ENCODE measurements around the gene WDCP. TPM values are rescaled to one million over a fixed set of nuclear protein-coding genes. Genes with fewer than 3 reads are reported as not detected.
"Not testable (repeated sequence)": the region's sequence is repeated elsewhere in the genome, so short reads cannot be mapped to it uniquely, and the experiment has no call there.

Gene WDCP, protein sequence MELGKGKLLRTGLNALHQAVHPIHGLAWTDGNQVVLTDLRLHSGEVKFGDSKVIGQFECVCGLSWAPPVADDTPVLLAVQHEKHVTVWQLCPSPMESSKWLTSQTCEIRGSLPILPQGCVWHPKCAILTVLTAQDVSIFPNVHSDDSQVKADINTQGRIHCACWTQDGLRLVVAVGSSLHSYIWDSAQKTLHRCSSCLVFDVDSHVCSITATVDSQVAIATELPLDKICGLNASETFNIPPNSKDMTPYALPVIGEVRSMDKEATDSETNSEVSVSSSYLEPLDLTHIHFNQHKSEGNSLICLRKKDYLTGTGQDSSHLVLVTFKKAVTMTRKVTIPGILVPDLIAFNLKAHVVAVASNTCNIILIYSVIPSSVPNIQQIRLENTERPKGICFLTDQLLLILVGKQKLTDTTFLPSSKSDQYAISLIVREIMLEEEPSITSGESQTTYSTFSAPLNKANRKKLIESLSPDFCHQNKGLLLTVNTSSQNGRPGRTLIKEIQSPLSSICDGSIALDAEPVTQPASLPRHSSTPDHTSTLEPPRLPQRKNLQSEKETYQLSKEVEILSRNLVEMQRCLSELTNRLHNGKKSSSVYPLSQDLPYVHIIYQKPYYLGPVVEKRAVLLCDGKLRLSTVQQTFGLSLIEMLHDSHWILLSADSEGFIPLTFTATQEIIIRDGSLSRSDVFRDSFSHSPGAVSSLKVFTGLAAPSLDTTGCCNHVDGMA
- total RNA-seq, result 41.8 and 43.9 TPM in 2 replicates
- long read RNA-seq, transcript WDCP-201 (4 exons, 3,817 nt), result major isoform, 47 of 78 reads
- long read RNA-seq, transcript WDCP-202 (3 exons, 3,700 nt), result minor isoform, 6 of 78 reads
- long read RNA-seq, partial matches to known transcripts, result 24 of 78 reads
- long read RNA-seq, other reads (novel, unspliced or antisense), result 1 of 78 reads

DNA sequence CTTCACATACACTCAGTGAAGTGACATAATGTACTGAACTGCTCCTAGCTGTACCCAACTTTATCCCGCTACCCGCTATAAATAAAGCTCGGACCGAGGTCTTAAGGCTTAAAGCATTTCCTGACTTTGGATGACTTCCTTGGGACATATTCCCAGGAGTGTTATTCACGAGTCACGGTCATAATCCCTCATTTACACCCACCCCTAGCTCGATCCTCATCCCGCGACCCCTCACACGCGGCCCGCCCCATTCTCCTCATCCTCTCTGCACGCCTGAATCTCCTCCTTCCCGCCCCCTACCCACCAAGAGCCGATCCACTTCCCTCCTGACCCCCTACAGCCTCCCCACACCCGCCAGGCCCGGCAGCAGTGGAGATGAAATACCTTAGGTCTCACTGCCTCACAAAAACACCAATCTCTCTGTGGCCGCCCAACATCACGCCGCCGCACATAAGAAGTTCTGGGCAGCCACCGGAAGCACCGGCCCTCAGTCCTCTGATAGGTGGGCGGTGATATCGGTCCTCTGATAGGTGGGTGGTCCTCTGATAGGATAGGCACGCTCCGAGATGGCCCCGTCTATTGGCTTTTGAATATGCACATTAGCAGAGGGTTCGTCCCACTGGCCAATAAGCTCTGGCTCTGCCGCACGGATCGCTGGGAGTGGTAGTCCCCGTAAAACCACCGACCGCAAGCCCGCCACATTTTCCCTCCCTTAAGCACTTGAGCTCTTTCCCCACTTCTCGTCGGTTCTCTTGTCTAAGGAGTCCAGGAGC lies at the start of gene WDCP:
Gene WDCP (minus strand): TSS at position 462 of the 773 bp plus-strand sequence. CDS start 7,897 bp downstream, outside the sequence.
- DNase-seq (ENCODE audit: low read depth, low spot score), result peak; percentile 78
- H3K27me3 Mint-ChIP-seq (ENCODE audit: low read depth), result no peaks in the 10 kb centered on the region
- H3K36me3 Mint-ChIP-seq (ENCODE audit: low read depth), result no peaks in the 10 kb centered on the region
- H3K9me3 Mint-ChIP-seq, result no peaks in the 10 kb centered on the region
- peaks cover 26% of the 10 kb centered on the region for H3K4me1 Mint-ChIP-seq
- peak within 1 kb of the TSS; percentile 96 for H3K27ac Mint-ChIP-seq (ENCODE audit: unreplicated experiment)
- no peak within 1 kb of the TSS for H3K4me3 Mint-ChIP-seq
- TF ChIP-seq, protein P1, sequence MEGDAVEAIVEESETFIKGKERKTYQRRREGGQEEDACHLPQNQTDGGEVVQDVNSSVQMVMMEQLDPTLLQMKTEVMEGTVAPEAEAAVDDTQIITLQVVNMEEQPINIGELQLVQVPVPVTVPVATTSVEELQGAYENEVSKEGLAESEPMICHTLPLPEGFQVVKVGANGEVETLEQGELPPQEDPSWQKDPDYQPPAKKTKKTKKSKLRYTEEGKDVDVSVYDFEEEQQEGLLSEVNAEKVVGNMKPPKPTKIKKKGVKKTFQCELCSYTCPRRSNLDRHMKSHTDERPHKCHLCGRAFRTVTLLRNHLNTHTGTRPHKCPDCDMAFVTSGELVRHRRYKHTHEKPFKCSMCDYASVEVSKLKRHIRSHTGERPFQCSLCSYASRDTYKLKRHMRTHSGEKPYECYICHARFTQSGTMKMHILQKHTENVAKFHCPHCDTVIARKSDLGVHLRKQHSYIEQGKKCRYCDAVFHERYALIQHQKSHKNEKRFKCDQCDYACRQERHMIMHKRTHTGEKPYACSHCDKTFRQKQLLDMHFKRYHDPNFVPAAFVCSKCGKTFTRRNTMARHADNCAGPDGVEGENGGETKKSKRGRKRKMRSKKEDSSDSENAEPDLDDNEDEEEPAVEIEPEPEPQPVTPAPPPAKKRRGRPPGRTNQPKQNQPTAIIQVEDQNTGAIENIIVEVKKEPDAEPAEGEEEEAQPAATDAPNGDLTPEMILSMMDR (conservative IDR thresholded peaks at IDR 0.05), result no peak

DNA sequence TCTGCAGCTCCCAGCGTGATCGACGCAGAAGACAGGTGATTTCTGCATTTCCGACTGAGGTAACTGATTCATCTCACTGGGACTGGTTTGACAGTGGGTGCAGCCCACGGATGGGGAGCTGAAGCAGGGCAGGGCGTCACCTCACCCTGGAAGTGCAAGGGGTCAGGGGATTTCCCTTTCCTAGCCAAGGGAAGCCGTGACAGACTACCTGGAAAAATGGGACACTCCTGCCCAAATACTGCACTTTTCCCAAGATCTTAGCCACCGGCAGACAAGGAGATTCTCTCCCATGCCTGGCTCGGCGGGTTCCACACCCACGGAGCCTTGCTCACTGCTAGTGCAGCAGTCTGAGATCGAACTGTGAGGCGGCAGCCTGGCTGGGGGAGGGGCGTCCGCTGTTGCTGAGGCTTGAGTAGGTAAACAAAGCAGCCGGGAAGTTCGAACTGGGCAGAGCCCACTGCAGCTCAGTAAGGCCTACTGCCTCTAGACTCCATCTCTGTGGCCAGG lies 48.0 kb upstream of the WDCP start:
- peaks cover 12% of the 10 kb centered on the region for H3K9me3 Mint-ChIP-seq
- not testable (repeated sequence) for H3K27me3 Mint-ChIP-seq (ENCODE audit: low read depth); H3K4me1 Mint-ChIP-seq; H3K27ac Mint-ChIP-seq (ENCODE audit: unreplicated experiment); DNase-seq (ENCODE audit: low read depth, low spot score); H3K4me3 Mint-ChIP-seq
- H3K36me3 Mint-ChIP-seq (ENCODE audit: low read depth), result peaks cover 38% of the 10 kb centered on the region

DNA sequence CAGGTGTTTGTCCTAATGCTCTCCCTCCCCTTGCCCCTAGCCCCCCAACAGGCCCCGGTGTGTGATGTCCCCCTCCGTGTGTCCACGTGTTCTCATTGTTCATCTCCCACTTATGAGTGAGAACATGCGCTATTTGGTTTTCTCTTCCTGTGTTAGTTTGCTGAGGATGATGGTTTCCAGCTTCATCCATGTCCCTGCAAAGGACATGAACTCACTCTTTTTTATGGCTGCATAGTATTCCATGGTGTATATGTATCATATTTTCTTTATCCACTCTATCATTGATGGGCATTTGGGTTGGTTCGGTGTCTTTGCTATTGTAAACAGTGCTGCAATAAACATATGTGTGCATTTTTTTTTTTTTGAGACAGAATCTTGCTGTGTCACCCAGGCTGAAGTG lies 46.1 kb upstream of the WDCP start:
- H3K9me3 Mint-ChIP-seq; H3K27ac Mint-ChIP-seq (ENCODE audit: unreplicated experiment); DNase-seq (ENCODE audit: low read depth, low spot score); H3K27me3 Mint-ChIP-seq (ENCODE audit: low read depth); H3K4me3 Mint-ChIP-seq; H3K4me1 Mint-ChIP-seq: not testable (repeated sequence)
- peaks cover 28% of the 10 kb centered on the region for H3K36me3 Mint-ChIP-seq (ENCODE audit: low read depth)

DNA sequence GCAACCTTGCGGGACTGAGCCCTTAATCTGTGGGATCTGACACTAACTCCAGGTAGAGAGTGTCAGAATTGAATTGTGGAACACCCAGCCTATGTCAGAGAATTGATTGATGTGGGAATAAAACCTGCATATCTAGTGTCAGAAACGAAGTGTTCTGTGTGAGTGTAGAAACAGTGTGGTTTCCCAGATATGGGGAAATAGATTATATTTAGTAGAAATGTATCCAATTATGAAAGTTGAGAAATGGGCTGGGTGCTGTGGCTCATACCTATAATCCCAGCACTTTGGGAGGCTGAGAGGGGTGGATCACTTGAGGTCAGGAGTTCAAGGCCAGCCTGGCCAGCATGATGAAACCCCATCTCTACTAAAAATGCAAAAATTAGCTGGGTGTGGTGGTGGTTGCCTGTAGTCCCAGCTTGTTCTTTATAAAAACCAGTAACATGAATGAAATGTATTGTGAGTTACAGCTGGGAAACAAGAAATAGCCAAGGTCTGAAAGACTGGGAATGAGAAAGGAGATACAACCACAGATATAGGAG lies 41.7 kb upstream of the WDCP start:
- TF ChIP-seq, protein P1 (conservative IDR thresholded peaks at IDR 0.05), result no peak
- Mint-ChIP-seq H3K27me3 (ENCODE audit: low read depth) (no peaks in the 10 kb centered on the region), H3K27ac (ENCODE audit: unreplicated experiment) (no peak overlapping the region), H3K36me3 (ENCODE audit: low read depth) (peaks cover 3% of the 10 kb centered on the region), H3K4me3 (no peak overlapping the region), H3K9me3 (no peaks in the 10 kb centered on the region), H3K4me1 (peaks cover 12% of the 10 kb centered on the region)
- DNase-seq (ENCODE audit: low read depth, low spot score), result no peak

DNA sequence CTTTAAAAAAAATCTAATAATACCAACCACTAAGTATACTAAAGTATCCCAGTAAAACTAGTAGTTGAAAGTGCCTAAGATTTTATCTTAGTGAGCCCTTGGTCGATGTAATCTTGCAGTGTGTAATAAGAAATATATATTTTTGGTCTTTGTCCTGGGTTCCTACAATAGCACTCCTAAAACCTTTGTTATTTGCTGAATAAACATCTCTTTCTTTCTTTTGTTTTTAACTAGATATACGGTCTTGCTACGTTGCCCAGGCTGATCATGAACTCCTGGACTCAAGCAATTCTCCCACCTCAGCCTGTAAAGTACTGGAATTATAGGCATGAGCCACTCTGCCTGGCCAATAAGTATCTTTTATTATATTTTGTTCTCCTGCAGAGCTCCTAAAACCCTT lies 39.8 kb upstream of the WDCP start:
- Mint-ChIP-seq H3K4me1 (peaks cover 21% of the 10 kb centered on the region), H3K27me3 (ENCODE audit: low read depth) (no peaks in the 10 kb centered on the region), H3K4me3 (peak overlapping the region; percentile 38), H3K9me3 (no peaks in the 10 kb centered on the region), H3K36me3 (ENCODE audit: low read depth) (peaks cover 10% of the 10 kb centered on the region), H3K27ac (ENCODE audit: unreplicated experiment) (no peak overlapping the region)
- TF ChIP-seq, protein P1 (conservative IDR thresholded peaks at IDR 0.05), result no peak
- no peak for DNase-seq (ENCODE audit: low read depth, low spot score)

DNA sequence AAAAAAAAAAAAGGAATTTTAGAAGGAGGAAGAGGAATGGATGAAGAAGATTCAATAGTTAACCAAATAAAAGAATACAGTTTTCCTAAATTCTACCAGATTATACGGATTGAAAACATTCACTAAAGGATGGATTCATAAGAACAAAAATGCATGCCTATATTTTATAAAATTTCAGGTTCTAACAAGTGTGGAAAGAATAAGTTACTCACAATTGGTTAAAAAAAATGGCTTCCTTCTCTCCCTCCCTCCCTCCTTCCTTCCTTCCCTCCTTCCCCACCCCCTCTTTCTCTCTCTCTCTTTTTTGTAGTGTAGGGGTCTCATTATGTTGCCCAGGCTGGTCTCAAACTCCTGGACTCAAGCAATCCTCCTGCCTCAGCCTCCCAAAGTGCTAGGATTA lies 39.0 kb upstream of the WDCP start:
- no peaks in the 10 kb centered on the region for H3K27me3 Mint-ChIP-seq (ENCODE audit: low read depth)
- TF ChIP-seq, protein P1 (conservative IDR thresholded peaks at IDR 0.05), result no peak
- H3K4me3 Mint-ChIP-seq, result peak overlapping the region; percentile 80
- no peaks in the 10 kb centered on the region for H3K9me3 Mint-ChIP-seq
- no peak for DNase-seq (ENCODE audit: low read depth, low spot score)
- peaks cover 23% of the 10 kb centered on the region for H3K4me1 Mint-ChIP-seq
- peak overlapping the region; percentile 52 for H3K27ac Mint-ChIP-seq (ENCODE audit: unreplicated experiment)
- H3K36me3 Mint-ChIP-seq (ENCODE audit: low read depth), result peaks cover 10% of the 10 kb centered on the region
